Measurements from ENCODE around the gene FAM156B.

DNA sequence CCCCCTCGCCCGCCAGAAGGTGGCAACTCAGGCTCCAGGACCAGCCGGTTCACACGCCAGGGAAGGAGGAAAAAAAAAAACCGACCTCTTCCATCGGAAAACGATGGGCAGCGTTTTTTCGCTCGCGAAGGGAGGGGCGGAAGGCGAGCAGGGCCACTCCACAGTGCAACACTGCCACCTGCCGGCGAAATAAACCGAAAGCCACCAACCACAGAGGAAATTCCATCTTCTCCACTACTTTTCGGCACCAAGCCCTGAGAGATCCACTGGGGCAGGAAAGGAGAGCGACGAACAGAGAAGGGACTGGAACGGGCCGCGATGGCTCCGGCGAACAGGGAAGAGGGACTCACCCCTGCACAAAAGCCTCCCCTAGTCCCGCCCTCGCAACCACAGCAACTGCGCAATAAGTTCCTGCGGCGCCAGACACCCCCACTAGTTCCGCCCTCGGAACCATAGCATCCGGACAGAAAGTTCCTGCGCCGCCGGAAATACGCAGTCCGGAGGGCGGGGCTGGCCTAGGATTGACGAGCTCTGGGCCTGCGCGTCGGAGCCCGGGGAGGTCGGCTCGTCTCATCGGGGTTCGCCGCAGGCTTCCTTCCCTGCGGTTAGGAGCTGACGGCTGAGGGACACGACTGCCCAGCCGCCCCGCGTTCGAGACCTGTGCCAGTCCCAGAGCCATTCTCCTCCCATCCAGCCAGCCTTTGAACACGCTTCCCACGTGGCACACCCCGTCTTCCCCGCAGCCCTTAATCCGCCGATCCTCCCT lies 37.8 kb downstream of the FAM156B start:
- TF ChIP-seq, protein P1, sequence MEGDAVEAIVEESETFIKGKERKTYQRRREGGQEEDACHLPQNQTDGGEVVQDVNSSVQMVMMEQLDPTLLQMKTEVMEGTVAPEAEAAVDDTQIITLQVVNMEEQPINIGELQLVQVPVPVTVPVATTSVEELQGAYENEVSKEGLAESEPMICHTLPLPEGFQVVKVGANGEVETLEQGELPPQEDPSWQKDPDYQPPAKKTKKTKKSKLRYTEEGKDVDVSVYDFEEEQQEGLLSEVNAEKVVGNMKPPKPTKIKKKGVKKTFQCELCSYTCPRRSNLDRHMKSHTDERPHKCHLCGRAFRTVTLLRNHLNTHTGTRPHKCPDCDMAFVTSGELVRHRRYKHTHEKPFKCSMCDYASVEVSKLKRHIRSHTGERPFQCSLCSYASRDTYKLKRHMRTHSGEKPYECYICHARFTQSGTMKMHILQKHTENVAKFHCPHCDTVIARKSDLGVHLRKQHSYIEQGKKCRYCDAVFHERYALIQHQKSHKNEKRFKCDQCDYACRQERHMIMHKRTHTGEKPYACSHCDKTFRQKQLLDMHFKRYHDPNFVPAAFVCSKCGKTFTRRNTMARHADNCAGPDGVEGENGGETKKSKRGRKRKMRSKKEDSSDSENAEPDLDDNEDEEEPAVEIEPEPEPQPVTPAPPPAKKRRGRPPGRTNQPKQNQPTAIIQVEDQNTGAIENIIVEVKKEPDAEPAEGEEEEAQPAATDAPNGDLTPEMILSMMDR (IDR thresholded peaks at IDR 0.05; ENCODE audit: low read depth, low read length) = peak; percentile 91
- no peak for TF ChIP-seq EZH2phosphoT487 (IDR thresholded peaks at IDR 0.05; ENCODE audit: low read depth)

Data from OCI-LY3 (cell line).